HG03025 (cell line): ENCODE data around the gene INKA2.

Experiments
- ATAC-seq: cut with Tn5 transposase; IDR thresholded peaks from one replicate; pipeline ENCODE4 v1.9.1; 2021; ENCODE audit warnings: mild to moderate bottlenecking, moderate library complexity; ENCODE audit not compliant: unreplicated experiment, low FRiP score

Gene INKA2

DNA sequence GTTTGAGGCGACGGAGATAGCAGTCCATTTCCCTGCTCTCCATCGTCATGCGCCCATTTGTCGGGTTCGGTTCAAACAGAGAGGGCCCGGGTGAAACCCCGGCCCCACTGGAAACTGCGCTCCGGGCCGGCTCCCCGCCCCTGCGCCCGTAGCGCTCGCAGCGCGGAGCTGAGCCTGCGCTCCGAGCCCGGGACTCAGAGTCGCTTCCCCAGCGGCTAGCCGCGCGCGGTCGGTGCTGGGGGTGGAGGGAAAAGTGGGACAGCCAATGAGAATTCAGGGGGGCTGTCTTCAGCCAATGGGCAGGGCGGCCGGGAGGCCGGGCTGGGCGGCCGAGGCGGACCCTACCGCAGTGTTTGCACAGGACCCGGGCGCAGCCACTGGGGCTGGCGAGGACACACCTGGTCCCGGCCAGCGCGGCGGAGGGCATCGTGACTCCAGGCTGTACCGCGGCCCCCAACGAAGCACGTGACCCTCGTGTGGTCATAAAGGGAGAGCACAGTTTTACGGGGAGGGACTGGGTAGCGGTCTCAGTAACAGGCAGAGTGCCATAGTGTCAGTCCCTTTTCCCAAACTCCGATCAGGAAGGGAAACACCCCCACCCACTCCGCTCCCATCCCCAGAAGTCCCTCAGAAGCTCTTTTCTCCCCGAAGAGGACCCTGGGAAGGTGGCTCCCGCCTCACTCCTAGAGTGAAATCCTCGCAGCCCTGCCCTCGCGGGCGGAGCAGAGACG is at the start of gene INKA2:
INKA2 (minus strand) TSS at position 202 of the 731 bp plus-strand sequence; CDS start at position 49, 153 bp downstream.
- peak; percentile 83 for ATAC-seq

DNA sequence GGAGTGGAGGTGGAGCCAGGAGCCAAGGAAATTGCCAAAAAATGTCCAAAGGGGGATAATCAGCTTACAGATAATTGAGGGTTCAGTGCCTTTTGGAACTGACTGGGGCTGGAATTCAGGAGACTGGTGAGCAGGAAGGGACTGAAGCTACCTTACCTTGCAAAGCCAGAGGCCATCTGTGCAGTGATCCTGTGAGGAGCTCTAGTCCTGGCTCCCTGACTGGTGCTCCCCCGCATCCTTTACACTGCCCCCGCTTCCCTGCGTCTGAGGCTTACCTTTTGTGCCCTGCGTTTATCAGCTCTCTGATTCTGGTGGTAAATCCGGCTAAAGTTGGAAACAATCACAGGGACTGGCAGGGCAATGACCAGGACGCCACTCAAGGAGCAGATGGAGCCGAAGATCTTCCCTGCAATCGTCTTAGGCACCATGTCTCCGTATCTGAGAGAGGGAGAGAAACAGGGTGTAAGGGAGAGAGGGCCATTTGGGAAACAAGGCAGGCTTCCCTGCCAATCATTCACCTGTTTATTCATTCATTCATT is 47.5 kb upstream of the INKA2 start:
- no peak for ATAC-seq

DNA sequence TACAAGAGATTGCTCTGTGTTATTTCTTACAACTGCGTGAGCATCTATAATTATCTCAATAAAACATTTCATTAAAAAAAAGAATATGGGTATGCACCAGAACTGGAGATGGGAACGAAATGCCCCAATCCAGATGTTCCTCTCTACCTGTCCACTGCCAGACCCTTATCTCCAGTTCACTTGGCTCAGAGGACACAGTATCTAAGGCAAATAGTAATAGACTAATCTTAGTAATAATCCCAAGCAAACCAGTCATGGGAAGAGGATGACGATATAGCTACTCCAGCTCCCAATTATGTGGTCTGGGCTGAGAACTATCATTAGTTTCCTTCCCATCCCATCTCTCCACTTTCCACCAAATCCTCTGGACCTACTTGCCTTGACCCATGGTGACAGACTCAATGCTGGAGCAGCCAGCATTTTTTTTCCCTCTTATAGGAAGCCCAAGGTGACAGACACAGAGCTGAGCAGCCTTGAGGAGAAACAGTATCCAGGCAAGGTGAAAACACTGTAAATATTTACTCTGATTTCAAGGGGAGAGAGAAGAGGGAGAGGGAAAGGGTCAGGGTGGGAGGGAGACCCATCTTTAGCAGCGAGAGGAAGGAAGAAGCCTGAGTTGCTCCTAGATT is 45.2 kb upstream of the INKA2 start:
- ATAC-seq = no peak

DNA sequence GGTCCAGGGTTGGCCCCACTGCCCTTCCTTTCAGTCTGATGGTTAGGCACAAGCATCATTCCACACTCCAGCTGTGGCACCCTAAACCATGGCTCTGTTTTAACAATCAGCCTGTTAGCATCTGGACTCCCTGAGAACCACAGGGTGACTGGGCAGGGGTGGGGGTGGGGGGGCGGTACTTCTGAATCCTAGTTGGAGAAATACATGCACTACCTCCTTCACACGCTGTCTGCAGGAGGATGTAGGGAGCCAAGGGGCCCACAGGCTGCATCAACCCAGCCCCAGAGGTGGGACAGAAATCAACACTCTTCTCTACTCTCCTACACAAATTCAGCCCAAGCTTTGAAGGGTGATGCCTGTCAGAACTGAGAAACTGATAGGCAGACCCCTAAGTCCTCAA is 40.4 kb upstream of the INKA2 start:
- no peak for ATAC-seq

DNA sequence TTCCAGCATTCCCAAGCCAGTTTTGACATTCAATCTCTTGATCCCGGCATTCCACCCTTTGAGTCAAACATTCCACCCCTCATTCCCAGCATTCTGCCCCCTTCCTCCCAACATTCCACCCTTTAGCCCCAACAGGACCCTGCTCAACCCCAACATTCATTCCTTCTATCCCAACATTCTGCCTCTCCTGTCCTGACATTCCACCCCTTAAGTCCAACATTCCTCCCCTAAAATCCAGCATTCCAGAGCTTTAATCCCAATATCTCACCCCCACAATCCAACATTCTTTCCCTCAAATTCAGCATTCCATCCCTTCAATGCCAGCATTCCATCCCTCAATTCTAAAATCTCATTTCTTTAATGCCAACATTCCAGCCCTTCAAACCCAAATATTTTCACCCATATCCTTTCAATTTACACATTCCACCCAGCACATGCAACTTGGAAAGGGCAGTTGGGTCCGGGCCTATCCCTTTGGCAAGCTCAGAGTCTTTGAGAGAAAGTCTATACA is 39.4 kb upstream of the INKA2 start:
- no peak for ATAC-seq

DNA sequence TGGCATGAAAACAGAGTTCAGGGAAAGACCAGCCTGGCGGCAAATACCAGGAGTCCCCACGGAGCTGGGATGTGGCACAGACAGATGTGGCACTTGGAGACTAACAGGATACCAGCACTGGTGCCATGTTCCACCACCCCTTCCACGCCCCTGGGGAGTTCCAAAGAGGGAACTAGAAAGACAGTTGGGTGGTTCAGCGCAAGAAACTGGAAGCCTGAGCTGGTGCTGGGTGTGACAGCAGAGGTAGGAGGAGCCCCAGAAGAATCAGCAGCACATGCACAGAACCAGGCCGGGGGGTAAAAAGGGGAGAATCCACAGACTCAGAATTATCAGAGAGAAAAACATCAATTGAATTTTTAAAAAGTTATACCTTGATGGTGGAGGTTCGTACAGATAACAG is 38.9 kb upstream of the INKA2 start:
- no peak for ATAC-seq

DNA sequence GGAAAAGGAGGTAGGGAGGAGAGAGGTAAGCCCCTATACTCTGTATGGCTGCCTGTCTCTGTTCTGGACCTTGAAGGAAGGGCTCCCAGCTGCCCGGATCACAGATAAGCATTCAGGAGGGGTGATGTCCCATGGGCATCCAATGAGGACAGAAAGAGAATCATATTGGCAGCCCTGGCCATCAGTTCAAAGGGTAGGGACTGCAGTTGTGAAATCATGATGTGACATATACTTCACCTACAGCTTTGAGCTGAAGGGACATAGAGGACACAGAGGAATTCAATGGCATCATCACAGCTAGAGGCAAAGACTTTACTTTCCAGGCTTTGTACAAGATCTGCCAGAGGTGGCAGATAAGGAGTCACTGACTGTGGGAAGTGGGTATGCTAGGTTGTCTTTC is 38.1 kb upstream of the INKA2 start:
- no peak for ATAC-seq

DNA sequence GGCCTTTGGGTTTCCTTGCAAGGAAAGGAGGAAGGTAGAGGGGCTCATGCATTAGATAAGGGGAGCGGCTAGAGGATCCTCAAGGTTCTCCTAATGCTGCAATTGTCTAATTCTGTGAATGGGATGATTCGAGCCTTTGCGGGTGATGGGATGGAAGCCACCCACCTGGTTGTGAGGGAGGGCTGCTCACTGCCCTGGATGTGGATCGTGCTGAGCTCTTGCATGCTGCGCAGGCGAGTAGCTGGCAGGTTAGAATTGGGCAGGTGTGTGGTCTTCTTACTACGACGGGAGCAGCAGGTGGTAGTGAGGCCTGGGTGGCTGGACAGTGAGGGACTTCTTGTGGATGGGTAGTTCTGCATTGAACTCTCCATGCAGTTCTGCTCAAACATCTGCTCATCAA is 37.7 kb upstream of the INKA2 start:
- ATAC-seq = no peak

DNA sequence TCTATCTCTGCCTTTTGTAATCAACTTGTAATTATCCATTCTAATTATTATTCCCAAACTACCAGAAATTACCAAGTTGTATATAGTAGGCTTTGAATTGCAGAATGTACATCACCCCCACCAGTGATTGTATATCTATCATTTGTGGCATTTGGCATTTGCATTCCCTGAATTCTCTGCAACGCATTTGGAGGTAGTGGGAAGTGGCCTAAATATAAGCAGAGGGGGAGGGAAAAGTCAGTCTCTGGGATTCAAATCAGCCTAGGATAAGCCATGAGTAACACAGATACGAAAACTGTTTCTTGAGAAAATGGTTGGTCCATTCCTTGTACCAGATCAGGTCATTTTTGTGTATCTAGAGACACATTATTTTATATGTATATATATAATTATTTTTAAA is 37.2 kb upstream of the INKA2 start:
- ATAC-seq = no peak

DNA sequence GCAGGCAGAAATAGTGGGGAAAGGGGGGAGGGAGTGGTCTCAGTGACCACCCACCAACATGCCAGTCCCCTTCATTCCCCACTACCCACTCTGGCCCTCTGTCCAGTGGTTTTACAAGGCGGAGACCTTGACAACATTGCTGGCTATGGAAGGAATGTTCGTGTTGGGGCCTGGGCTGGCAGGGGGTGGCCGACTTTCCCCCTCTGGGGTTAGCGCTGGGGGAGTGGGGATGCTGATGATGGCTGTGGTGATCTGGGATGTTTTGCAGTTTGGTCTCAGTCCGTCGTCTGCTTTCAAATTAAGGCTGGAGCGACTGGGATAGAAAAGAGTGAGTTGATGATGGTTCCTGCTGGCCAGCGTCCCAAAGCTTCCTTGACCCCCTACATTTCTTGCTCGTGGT is 36.8 kb upstream of the INKA2 start:
- no peak for ATAC-seq

DNA sequence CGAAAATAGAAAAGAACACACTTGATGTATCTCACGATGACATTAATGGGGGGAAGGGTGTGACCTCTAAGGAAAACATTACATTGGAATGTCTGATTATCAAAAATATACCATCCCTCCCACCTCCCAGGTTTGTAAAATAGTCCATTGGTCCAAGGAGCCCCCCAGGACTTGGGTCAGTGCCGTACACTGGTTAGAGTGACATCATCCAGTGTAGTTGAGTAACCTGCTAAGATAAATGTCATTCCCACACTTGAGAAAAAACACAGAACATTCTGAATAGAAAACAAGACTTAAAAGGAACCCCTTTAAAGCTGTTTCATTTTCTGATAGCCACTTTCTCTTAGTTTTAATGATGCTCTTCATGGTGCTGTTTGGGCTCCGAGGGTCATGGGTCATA is 31.7 kb upstream of the INKA2 start:
- ATAC-seq = no peak

DNA sequence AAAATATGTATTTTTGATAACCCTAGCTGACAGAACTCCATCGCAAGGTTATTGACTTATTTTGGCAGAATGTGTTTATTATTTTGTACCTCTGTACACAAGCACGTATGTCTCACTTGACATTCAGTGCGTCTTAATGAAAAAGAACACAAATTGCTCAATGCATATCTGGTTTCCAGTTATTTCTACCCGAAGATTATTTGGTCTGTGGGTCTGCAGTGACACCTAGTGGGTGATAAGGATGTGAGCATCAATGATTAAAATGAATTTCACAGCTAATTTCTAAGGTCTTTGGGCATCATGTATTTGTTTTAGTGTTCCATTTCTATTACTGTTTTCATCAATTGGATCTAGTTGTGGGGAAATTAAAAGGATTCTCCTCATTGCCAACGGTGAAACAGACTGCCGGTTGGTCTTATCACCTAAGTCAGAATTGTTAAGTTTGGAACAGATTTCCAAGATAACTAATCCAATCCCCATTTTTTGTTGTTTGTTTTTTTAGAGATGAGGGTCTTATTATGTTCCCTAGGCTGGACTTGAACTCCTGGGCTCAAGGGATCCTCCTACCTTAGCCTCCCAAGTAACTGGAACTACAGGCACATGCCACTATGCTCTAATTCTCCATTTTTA is 30.4 kb upstream of the INKA2 start:
- no peak for ATAC-seq

DNA sequence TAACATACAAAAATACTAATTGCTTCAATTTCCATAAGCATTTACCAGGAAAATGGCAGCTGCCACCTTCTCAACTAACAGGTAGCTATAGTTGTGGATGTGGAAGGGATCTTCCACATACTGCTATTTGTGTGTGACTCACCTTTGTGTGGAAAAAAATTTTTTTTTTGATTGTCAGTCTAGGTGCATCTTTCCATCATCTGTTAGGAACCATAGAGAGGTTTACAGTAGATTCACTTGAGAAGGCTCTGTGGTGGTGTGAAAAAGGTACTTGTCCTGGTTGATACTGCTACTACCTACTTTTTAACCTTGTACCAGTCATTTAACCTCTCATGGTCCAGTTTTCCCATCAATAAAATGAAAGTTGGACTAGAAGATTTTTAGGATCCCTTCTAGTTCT is 29.4 kb upstream of the INKA2 start:
- no peak for ATAC-seq

DNA sequence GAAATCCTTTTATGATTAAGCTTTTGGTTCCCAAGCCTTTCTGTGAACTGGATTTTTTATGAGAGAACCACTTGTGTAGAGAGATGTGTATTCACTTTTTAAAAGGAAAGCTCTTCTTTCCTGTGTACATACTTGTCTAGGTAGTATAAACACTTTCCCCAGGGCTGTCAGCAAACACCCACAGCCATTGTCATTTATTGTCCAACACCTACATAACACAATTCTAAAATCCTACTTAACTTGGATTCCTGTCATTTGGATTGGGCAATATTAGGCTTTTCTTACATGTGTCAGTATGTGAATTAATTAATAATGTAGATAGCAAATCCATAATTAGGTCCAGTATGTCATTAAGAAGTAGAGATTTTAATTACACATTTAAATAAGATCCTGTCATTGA is 28.8 kb upstream of the INKA2 start:
- ATAC-seq = no peak

DNA sequence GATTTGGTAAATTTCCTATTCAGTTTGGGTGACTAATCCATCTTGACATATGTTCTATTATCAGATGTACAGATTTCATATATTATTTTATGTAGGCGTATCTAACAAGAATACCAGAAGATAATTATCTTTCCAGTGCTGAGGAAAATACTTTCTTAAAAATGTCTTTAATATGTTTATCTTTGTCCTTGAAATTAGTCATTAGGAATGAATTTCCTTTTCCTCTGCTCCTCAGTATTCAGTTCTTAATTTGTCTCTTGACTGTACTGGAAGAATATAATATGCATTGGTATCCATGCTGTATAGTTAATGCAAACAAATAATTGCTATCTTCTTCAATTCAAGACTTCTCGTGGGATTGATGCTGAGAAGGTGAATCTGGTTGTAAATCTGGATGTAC is 23.1 kb upstream of the INKA2 start:
- no peak for ATAC-seq

DNA sequence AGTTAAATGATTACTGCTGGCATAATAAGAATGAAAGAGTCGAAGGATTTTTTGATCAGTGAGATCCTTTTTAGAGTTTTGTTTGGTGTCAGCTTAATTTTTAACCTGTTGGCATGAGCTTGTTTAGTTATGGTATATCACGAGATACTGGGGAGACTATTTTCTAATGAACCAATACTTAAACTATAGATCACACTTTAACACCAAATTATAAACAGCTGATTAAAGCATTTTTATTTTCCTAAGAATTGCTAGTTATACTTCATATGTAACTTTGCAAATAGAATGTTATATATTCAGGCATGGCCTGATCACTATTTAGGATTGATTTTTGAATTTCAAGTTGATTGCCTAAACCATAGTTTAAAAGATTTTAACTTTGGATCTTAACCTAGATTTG is 22.5 kb upstream of the INKA2 start:
- ATAC-seq = no peak

DNA sequence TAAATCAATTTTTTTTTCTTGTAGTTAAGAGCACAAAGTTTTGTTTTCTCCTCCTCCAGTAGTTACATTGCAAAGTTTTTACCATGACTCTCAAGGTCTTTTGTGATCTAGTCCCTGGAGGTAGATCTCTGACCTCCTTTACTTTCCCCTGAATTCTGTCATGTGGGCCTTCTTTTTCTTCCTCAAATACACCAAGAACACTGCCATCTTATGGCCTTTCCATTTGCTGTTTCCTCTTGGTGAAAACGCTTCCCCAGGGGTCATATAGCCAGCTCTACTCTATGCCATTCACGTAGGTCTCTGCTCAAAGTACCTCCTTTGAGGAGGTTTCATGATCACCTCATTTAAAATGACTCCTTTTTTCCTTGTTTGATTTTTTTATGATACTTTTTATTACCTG is 19.2 kb upstream of the INKA2 start:
- no peak for ATAC-seq

DNA sequence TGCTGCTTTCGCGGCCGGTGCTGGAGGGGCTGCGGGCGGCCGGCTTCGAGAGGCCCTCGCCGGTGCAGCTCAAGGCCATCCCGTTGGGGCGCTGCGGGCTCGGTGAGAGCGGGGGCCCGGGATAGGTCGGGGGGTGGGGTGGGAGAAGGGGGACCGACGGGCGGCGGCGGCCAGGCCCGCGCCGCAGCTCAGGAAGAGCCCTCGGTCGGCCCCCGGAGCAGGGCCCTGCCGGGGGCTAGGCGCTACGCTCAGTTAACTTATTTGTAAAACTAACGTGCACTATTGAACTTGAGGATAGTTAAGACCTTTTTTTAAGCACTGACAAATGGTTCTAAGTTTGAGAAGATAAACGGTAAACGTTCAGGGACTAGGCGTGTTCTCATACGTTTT is 16.9 kb upstream of the INKA2 start:
- ATAC-seq = peak; percentile 10

DNA sequence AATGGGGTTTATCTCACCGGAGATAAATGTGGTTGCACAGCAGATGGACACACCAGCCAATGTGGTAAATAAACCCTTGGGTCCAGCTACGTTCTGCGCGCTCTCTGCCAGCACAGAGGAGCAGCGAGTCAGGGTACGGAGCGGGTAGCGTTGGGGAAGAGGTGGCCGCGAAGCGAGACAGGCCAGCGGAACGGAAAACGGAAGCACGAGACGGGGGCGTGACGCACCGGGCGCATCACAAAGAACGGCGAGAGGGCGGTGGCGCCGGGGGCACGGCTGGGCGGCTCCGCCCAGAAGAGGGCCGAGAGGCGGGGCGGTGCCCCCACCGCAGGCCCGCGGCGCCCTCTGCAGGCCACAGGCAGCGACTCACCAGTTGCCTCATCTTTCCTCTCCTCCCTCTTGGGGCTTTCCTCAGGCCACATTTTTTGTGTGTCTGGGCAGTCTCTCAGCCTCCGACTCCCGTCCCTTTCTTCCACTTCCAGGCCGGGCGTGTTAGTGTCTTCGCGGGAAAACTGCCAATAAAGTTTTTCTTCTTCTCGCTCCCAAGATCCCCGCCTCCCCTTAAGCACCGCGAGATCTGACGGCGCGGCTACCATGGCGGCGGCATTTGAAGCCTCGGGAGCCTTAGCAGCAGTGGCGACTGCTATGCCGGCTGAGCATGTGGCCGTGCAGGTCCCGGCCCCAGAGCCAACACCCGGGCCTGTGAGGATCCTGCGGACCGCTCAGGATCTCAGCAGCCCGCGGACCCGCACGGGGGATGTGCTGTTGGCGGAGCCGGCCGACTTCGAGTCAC is 16.3 kb upstream of the INKA2 start, which contains the start of gene DDX20:
DDX20 (plus strand) TSS at position 571 of the 793 bp plus-strand sequence; CDS start at position 595, 24 bp downstream.
- ATAC-seq = peak; percentile 92

DNA sequence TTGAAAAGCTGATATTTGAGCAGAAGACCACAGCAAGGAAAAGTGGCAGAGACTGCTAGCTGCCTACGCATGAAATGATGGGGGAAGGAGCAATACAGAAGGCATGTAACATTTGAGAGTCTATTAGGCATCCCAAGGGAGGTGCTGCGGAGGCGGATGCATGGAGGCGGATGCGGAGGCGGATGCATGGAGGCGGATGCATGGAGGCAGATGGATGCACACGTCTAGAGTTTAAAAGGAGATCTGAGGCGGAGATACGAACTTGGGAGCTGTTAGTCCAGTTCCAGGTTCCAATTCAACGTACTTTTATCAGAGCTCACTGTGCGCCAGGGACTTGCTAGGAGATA is 15.8 kb upstream of the INKA2 start:
- ATAC-seq = peak; percentile 3
